GM12801 (cell line): ENCODE measurements around the gene LSM3.

Source experiments
- CTCF ChIP-seq: IDR thresholded peaks from one replicate; pipeline ENCODE4 v1.5.1; 2011; ENCODE audit warnings: control low read depth; ENCODE audit not compliant: insufficient read length; ENCODE audit errors: extremely low read depth

LSM3 gene

GRCh38 chr3:14153663-14154062 lies 25.0 kb upstream of the LSM3 start:
- TF ChIP-seq CTCF, result no peak

GRCh38 chr3:14154276-14154675 lies 24.3 kb upstream of the LSM3 start:
- no peak for TF ChIP-seq CTCF

GRCh38 chr3:14154895-14155440 lies 23.6 kb upstream of the LSM3 start:
- TF ChIP-seq CTCF, result no peak

- TF ChIP-seq CTCF, result no peak
Observed at GRCh38 chr3:14156201-14156600, 22.4 kb upstream of the LSM3 start.

GRCh38 chr3:14156843-14157561 lies 21.6 kb upstream of the LSM3 start:
- no peak for TF ChIP-seq CTCF

- no peak for TF ChIP-seq CTCF
Observed at GRCh38 chr3:14157951-14158350, 20.7 kb upstream of the LSM3 start.

- no peak for TF ChIP-seq CTCF
Observed at GRCh38 chr3:14158370-14158769, 20.2 kb upstream of the LSM3 start.
